GM10847 (cell line): ENCODE measurements around the gene IFNG.

Experiments
- POLR2A ChIP-seq: IDR thresholded peaks from 2 replicates; pipeline ENCODE4 v1.6.1; 2011; ENCODE audit not compliant: insufficient read length; ENCODE audit errors: extremely low read depth

Gene IFNG

GRCh38 chr12:68137335-68137830 lies 22.2 kb downstream of the IFNG start:
- TF ChIP-seq POLR2A: no peak

DNA sequence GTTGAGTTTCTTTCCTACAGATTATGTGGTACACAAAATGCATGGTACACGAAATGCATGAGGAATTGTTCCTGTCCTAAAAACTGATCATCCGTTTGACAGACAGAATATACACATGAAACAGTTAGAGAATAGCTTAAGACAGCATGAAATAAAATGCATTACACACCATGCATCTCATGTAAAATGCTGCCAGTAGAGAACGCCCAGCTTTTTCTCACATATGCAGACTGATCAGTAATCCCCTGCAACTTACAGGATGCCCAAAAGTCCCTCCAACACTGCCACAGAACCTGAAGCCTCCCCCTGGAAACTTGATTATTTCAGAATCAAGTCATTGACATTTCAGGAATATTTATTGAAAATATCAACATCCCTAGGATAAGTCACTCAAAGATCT lies 24.0 kb downstream of the IFNG start:
- no peak for TF ChIP-seq POLR2A

- TF ChIP-seq POLR2A: no peak
Measured at GRCh38 chr12:68131867-68132414, 27.6 kb downstream of the IFNG start.

GRCh38 chr12:68129979-68130378 lies 29.6 kb downstream of the IFNG start:
- TF ChIP-seq POLR2A: no peak

- TF ChIP-seq POLR2A: no peak
Measured at GRCh38 chr12:68122236-68122920, 37.2 kb downstream of the IFNG start.

GRCh38 chr12:68121143-68121542 lies 38.4 kb downstream of the IFNG start:
- no peak for TF ChIP-seq POLR2A

DNA sequence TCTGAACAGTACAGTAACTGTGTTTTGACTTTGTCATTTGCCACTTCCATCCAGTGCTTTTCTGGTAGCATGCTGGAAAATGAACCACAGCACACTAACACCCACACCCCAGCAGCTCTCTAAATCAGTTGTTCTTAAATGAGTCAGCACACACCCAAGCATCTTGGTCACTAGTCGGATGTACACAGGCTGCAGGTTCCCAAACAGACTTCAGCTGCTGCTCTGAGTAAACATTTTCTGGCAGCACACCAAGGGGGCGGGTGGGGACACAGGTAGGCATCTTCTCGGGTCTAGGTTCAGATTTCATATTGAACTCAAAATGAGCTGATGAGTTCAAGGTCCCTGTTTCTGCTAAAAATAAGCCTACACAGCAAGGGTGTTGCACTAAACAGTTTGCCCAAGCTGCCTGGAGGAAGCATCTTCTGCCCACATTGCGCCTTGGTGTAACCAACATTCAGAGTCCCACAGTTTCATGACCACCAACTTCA lies 39.8 kb downstream of the IFNG start:
- TF ChIP-seq POLR2A: no peak

DNA sequence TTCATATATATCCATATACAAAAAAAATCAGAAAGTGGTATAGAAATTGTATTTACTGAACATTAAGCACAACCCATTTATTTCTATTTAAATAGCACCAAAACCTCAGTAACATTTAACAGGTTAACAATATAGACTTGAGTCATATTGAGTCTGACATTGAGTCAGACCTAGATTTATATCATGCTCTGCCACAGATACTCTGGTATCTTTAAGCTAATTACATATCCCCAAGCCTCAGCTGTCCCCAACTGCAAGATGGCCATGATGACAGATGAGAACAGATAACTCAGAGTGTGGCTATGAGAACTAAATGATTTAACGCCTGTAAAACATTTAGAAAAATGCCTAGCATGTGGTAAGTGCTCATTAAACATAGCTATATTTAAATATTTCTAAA lies 40.3 kb downstream of the IFNG start:
- TF ChIP-seq POLR2A: no peak

GRCh38 chr12:68118096-68118755 lies 41.3 kb downstream of the IFNG start:
- TF ChIP-seq POLR2A: no peak

GRCh38 chr12:68117661-68118060 lies 41.9 kb downstream of the IFNG start:
- TF ChIP-seq POLR2A: no peak

DNA sequence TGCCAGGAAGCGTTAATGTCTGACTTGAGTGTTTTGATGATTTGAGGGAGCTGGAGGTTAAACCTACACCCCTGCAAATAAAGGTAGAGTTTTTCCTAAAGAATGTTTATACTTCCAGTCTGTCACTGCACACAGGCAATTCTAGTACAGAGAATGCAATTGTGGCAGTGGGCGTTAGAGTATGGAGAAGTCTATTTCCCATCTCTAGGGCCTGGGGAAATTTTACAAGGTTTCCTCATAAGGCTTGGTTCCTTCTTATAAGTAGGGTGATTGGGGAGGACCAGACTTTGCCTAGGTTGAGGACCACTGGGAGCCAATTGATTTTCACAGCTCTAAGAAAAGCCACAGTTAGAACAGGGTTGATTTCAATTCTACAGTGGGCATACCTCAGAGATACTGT lies 44.3 kb downstream of the IFNG start:
- no peak for TF ChIP-seq POLR2A

GRCh38 chr12:68114606-68115005 lies 44.9 kb downstream of the IFNG start:
- TF ChIP-seq POLR2A: no peak

GRCh38 chr12:68113644-68114043 lies 45.9 kb downstream of the IFNG start:
- TF ChIP-seq POLR2A: no peak

DNA sequence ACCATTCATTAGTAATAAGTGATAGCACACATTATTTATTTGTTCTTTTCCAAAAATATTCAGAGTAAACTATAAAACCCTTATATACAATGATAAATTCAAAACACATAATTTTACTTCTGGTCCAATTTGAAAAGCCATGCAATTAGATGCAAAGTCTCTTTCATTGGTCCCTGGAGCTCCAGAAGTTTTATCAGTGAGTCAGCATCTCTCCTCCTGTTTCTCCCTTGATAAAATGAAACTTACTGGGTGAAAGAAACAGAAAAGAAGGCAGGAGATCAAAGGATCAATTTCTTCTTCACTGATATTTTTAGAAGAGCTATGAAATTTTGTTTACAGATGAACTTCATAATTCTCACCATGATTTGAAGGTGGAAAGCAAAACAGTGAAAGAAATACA lies 47.5 kb downstream of the IFNG start:
- no peak for TF ChIP-seq POLR2A

DNA sequence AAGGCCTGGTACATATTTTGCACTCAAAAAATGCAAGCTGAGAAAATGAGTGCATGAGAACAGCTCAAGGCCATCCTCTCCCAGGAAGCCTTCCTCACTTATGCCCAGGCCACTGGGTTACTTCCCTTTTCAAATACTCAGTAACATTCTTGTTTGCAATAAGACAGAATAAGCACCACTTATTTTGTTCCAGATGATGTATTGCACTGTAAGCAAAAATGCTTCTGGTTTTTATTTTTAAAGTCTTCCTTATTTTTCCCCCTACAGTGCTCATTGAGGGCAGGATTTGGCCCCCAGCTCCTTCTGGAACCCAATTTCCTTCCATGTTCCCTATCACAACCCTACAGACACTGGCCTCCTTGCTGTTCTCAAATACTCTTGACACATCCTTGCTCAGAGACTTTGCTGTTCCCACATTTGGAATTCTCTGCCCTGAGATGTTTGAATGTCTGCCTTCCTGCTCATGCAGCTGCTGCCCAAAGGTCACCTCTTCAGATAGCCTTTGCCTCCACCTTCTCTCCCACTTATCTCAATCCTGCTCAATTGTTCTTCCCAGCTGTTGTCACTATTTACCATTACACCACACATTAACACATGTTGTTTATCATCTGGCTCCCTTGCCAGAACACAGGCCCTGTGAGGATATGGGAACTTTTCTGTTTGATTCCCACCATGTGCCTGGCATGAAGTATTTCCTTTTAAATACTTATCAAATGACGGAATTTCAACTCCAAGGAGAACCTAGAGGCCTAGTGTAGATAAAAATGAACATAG lies 49.9 kb downstream of the IFNG start:
- TF ChIP-seq POLR2A: no peak
